Measurements from ENCODE around the gene CHD9NB. TPM values are rescaled to one million over a fixed set of nuclear protein-coding genes. Genes with fewer than 3 reads are reported as not detected.

CHD9NB gene
- total and polyA plus RNA-seq, 8 donors, result 2.2 to 10.7 (median 7.3) TPM

DNA sequence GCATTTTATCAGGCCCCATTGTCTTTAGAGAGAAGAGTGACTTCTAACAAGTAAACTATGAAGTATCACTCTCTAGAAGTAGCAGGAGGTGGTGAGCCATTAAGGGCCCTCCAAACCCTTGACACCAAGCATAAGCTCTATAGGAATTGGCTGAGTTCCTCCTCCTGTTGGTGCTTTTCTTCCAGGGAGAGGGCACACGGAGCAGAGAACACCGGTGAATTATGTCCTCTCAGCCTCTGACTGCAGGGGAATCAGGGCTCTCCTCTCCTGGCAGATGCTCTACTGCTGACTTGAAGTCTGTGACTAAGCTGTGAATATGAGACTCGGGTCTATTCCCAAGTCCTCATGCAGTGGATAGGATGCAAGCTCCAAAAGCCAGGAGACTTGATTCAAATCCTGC lies 34.4 kb upstream of the CHD9NB start:
- DNase-seq (peak in 1 of 4 donors; percentile 16), ATAC-seq (peak; percentile 41)
- Histone ChIP-seq H3K27ac (no peak overlapping the region), H3K27me3 (no peaks in the 10 kb centered on the region), H3K4me3 (no peak overlapping the region), H3K4me1 (peaks cover 46 to 72% of the 10 kb centered on the region in 2 donors), H3K9me3 (no peaks in the 10 kb centered on the region), H3K36me3 (no peaks in the 10 kb centered on the region)
- intact Hi-C loops (cut with DNase I), result no loop called here
- TF ChIP-seq, protein P1, sequence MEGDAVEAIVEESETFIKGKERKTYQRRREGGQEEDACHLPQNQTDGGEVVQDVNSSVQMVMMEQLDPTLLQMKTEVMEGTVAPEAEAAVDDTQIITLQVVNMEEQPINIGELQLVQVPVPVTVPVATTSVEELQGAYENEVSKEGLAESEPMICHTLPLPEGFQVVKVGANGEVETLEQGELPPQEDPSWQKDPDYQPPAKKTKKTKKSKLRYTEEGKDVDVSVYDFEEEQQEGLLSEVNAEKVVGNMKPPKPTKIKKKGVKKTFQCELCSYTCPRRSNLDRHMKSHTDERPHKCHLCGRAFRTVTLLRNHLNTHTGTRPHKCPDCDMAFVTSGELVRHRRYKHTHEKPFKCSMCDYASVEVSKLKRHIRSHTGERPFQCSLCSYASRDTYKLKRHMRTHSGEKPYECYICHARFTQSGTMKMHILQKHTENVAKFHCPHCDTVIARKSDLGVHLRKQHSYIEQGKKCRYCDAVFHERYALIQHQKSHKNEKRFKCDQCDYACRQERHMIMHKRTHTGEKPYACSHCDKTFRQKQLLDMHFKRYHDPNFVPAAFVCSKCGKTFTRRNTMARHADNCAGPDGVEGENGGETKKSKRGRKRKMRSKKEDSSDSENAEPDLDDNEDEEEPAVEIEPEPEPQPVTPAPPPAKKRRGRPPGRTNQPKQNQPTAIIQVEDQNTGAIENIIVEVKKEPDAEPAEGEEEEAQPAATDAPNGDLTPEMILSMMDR (IDR thresholded peaks at IDR 0.05), result no peak

DNA sequence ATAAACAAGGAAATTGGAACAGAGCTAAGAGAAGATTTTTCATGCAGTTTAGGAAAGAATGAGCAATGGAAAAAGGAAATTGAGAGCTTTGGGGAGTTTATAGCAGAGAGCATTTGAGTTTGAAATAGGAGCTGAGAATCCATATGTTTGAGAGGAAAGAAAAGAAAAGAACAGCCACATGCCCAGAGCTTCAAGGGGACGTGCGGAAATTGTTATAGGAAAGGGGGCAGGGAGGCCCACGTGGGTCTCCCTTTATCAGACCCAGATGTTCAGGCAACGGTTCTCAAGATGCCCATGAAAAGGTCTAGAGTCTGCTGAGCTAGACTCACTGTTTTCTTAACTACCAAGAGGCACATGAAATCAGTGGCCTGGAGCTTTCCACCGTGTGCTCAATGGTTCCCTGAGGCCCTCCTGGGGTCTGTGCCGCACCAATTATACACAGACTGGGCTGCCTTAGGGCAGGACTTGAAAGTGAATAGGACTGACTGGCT lies 33.3 kb upstream of the CHD9NB start:
- Histone ChIP-seq H3K4me1 (peaks cover 43 to 63% of the 10 kb centered on the region in 2 donors), H3K27ac (peak overlapping the region; percentile 53 to 61), H3K9me3 (no peaks in the 10 kb centered on the region), H3K4me3 (no peak overlapping the region), H3K36me3 (no peaks in the 10 kb centered on the region), H3K27me3 (no peaks in the 10 kb centered on the region)
- TF ChIP-seq, protein P1 (IDR thresholded peaks at IDR 0.05), result no peak
- peak in 1 of 4 donors; percentile 21 for DNase-seq
- intact Hi-C loops (cut with DNase I), result no loop called here
- ATAC-seq, result no peak

DNA sequence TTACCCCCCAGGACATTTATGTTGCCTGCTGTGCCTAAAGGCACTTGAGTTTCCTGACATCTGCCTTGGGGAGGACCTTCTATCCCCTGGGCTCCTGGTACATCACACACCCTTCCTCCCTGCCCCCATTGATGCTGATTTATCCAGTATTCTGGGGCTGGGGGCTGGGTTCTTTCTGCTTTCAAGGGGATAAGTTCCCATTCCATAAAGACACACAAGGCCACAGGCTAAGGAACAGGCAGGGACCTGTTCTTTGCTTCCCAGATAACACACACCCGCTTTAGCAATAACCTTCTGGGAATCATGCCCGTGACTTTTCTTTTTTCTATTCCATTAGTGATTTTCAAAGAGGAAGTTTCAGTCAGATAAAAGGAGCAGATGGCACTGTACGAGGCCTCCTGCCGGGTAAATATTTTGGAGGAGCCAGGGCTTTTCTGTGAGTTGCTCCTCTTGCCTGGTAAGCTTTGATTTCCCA lies 32.7 kb upstream of the CHD9NB start:
- H3K9me3 ChIP-seq, result no peaks in the 10 kb centered on the region
- H3K36me3 ChIP-seq, result no peaks in the 10 kb centered on the region
- peak overlapping the region; percentile 53 to 61 for H3K27ac ChIP-seq
- TF ChIP-seq, protein P1 (IDR thresholded peaks at IDR 0.05), result no peak
- intact Hi-C loops (cut with DNase I), result no loop called here
- DNase-seq (peak in 1 of 4 donors; percentile 70), ATAC-seq (no peak)
- H3K4me3 ChIP-seq, result no peak overlapping the region
- no peaks in the 10 kb centered on the region for H3K27me3 ChIP-seq
- H3K4me1 ChIP-seq, result peaks cover 40 to 62% of the 10 kb centered on the region in 2 donors

DNA sequence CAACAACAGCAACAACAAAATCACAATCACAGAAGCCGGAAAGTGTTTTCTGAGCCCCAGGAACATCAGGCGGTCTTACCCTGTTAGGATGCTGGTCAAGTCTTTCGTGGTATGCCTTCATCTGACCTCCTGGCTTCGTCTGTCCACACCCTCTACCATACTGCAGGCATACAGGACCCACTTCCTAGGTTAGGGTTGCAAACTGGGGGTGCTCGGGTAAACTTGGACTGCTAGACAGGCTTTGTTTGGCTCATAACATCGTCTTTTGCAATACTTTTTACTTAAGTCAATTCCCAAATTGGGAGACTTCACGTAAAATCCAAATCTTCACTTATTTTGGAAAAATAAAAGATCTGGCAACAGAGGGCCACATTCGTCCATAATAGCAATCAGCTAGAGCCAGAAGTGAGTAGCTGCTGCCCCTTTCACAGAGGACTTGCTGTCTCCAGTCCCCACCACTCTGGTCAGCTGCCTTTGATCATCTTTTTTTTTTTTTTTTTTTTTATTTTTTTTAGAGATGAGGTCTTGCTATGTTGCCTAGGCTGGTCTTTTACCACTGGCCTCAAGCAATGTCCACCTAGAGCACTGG lies 32.1 kb upstream of the CHD9NB start:
- DNase-seq (peak in 1 of 4 donors; percentile 28), ATAC-seq (no peak)
- Histone ChIP-seq H3K36me3 (no peaks in the 10 kb centered on the region), H3K4me3 (no peak overlapping the region), H3K27ac (peak overlapping the region; percentile 53 to 61), H3K27me3 (no peaks in the 10 kb centered on the region), H3K4me1 (peaks cover 34 to 60% of the 10 kb centered on the region in 2 donors), H3K9me3 (no peaks in the 10 kb centered on the region)
- TF ChIP-seq, protein P1 (IDR thresholded peaks at IDR 0.05), result no peak
- intact Hi-C loops (cut with DNase I), result no loop called here

DNA sequence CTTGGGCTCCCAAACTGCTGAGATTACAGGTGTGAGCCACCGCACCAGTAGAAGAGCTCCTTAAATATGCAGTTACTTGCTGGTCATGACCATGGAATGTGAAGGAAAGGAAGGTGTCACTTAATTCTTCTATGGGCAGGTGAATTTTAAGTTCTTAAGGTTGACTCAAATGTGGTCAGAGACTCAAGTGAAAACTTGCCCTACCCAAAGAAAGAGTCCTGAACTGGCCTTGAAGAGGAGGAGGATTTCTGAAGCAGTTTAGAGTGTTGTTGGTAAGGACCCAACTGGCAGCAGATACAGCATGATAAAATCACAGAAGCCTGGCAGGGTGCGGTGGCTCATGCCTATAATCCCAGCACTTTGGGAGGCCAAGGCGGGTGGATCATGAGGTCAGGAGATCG lies 31.4 kb upstream of the CHD9NB start:
- DNase-seq, result no peak
- Histone ChIP-seq H3K9me3 (no peaks in the 10 kb centered on the region), H3K27me3 (no peaks in the 10 kb centered on the region), H3K36me3 (no peaks in the 10 kb centered on the region), H3K4me3 (no peak overlapping the region), H3K27ac (peak overlapping the region; percentile 53 to 61), H3K4me1 (peaks cover 34 to 58% of the 10 kb centered on the region in 2 donors)
- peak; percentile 57 for ATAC-seq
- intact Hi-C loops (cut with DNase I), result no loop called here
- TF ChIP-seq, protein P1 (IDR thresholded peaks at IDR 0.05), result no peak

Measured in left lung (tissue), 10 donors.